Heart left ventricle (tissue), 16 donors: ENCODE results near the gene RLF. TPM values are rescaled to one million over a fixed set of nuclear protein-coding genes. Genes with fewer than 3 reads are reported as not detected.

Experiments used
- ATAC-seq, 4 donors: fragments of 200-7000 bp; cut with Tn5 transposase; one replicate each; pipeline ENCODE4 v1.9.1; 2020 to 2022; ENCODE audit warnings: moderate library complexity in 4 of 4, mild to moderate bottlenecking in 3 of 4, moderate number of reproducible peaks in 1 of 4
- DNase-seq, 5 donors: peaks; one replicate each; pipeline ENCODE4 v3.0.0-alpha.2; 2020
- H3K27ac ChIP-seq, 12 donors: fragments of 200-600 bp; sonication (generic) in 4 of 12; one replicate each; pipeline versions ENCODE4 v1.5.0 to v1.8.0; 2016 to 2022; ENCODE audit warnings: mild to moderate bottlenecking in 2 of 12
- H3K27me3 ChIP-seq, 9 donors: fragments of 200-600 bp; sonication (generic) in 2 of 9; one replicate each; pipeline versions ENCODE4 v1.5.1 to v1.8.0; 2016 to 2022; ENCODE audit warnings: mild to moderate bottlenecking in 3 of 9
- H3K36me3 ChIP-seq, 9 donors: fragments of 200-600 bp; sonication (generic) in 2 of 9; one replicate each; pipeline versions ENCODE4 v1.5.0 to v1.8.0; 2018 to 2022; ENCODE audit warnings: mild to moderate bottlenecking in 2 of 9
- H3K4me1 ChIP-seq, 12 donors: fragments of 200-600 bp; sonication (generic) in 4 of 12; one replicate each; pipeline versions ENCODE4 v1.5.0 to v1.8.0; 2016 to 2022; ENCODE audit warnings: mild to moderate bottlenecking in 3 of 12
- H3K4me3 ChIP-seq, 12 donors: fragments of 200-600 bp; sonication (generic) in 4 of 12; one replicate each; pipeline versions ENCODE4 v1.5.0 to v1.8.0; 2017 to 2022; ENCODE audit warnings: mild to moderate bottlenecking in 9 of 12, moderate library complexity in 4 of 12
- H3K9me3 ChIP-seq, 12 donors: fragments of 200-600 bp; sonication (generic) in 4 of 12; one replicate each; pipeline versions ENCODE4 v1.5.0 to v1.8.0; 2016 to 2022; ENCODE audit warnings: mild to moderate bottlenecking in 1 of 12
- POLR2A ChIP-seq, 2 donors: fragments of 450-650 bp; IDR thresholded peaks; one replicate each; pipeline ENCODE4 v1.6.1; 2017; ENCODE audit warnings: antibody characterized with exemption in 2 of 2, mild to moderate bottlenecking in 2 of 2, moderate library complexity in 2 of 2
- WGBS, 4 donors: extraction: QIAGEN DNeasy Blood & Tissue Kit in 2 of 4; methylation state at CpG; one replicate each; pipeline versions ENCODE4 v1.1.5 to v1.1.7; 2013 to 2018; 5-methylcytosine and 5-hydroxymethylcytosine counted together
- intact Hi-C, 10 donors: fragments of 100-400 bp; cut with DNase I; formaldehyde crosslinking; loops; one replicate each; pipeline versions ENCODE4 v1.11.1 to v1.14.2; 2022
- polyA plus RNA-seq, 2 donors: library from polyadenylated mRNA; stranded (reverse); fragments of 200-250 nt; gene quantifications; one replicate each; pipeline ENCODE4 v1.2.3, GENCODE V29; 2013
- total RNA-seq, 9 donors: library from RNA; depleted of rRNA in 2 of 9; stranded (reverse); fragments of >200 nt in 2 of 9; fragmentation: NEBNext Ultra II Directional in 3 of 9; extraction: Animal tissue kit (Norgen Biotek cat#: 25700) in 3 of 9; gene quantifications; one replicate each; pipeline versions ENCODE4 v1.1.0 to v1.2.4, GENCODE V29; 2016 to 2023
- TF ChIP-seq, protein P1 (sequence below), 12 donors: fragments of 200-600 bp; sonication (generic) in 4 of 12; IDR thresholded peaks; one replicate each; pipeline versions ENCODE4 v1.5.0 to v1.8.0; 2018 to 2022; ENCODE audit warnings: antibody characterized with exemption in 12 of 12, mild to moderate bottlenecking in 5 of 12
- donor health status: ischemic (EF 13 %, LVEDD 7.1; RV severe dilation, severe dysfunction).
- donor health status: healthy with polysubstance abuse.
- donor health status: DM: no; HTN: yes; CAD: no.
- donor health status: DM: no; HTN: no; CAD: no.
- donor health status: ischemic (EF 25% LVEDD 6.9; RV normal size, moderate dysfunction).
- donor health status: ischemic (EF 25% LVEDD 5.7; RV mildly dilated, moderate dysfunction).
- donor health status: healthy.
- donor health status: DM: yes; HTN: yes; CAD: no.
- donor health status: ischemic (EF 35%, LVEDD 5.7; RV mildly dilated, moderate dysfunction).
- donor health status: nonischemic (EF 11% LVEDD 7.7; RV severe dilation, severe dysfunction).
- donor health status: DM: yes; HTN: yes; CAD: no.
- donor health status: PGD.
- donor health status: ischemic (EF 29% LVEDD 5.4; RV normal size, mild dysfunction).
- donor health status: nonischemic (EF 23%, LVEDD 6.1; RV moderate dilation, normal function).

The RLF gene
- total and polyA plus RNA-seq, 11 donors = 2.7 to 14.5 (median 11.2) TPM

DNA sequence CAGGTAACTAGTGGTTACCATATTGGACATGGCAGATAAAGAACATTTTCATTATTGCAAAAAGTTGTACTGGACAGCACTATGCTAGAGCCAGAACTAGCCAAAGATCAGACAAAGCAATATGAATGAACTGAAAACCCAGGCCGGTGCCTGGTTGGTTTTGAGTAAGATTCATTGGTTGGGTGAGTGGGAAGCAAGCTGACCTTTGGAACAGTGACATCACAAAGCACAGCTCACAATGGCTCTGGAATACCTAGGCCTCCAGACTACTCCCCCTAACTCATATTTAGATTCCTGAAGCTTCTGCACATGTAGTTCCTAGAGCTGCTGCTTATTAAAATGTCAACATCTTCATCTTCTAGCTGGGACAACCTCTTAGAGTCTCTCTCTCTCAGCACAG lies 86.5 kb downstream of the RLF start, which contains the start of gene TMCO2:
Gene TMCO2, plus strand, starts transcription at position 283 of the 400 bp plus-strand sequence. Its CDS starts 57 bp downstream, at position 340.
- no peak for DNase-seq
- no peak for ATAC-seq
- Histone ChIP-seq H3K4me1 (peaks cover 0 to 12% (median 2%) of the 10 kb centered on the region in 12 donors), H3K27ac (no peak within 1 kb of the TSS), H3K36me3 (no peaks in the 10 kb centered on the region), H3K27me3 (no peaks in the 10 kb centered on the region), H3K4me3 (no peak within 1 kb of the TSS), H3K9me3 (no peaks in the 10 kb centered on the region)
- TF ChIP-seq, protein P1, sequence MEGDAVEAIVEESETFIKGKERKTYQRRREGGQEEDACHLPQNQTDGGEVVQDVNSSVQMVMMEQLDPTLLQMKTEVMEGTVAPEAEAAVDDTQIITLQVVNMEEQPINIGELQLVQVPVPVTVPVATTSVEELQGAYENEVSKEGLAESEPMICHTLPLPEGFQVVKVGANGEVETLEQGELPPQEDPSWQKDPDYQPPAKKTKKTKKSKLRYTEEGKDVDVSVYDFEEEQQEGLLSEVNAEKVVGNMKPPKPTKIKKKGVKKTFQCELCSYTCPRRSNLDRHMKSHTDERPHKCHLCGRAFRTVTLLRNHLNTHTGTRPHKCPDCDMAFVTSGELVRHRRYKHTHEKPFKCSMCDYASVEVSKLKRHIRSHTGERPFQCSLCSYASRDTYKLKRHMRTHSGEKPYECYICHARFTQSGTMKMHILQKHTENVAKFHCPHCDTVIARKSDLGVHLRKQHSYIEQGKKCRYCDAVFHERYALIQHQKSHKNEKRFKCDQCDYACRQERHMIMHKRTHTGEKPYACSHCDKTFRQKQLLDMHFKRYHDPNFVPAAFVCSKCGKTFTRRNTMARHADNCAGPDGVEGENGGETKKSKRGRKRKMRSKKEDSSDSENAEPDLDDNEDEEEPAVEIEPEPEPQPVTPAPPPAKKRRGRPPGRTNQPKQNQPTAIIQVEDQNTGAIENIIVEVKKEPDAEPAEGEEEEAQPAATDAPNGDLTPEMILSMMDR (IDR thresholded peaks at IDR 0.05) = no peak
- no peak for TF ChIP-seq POLR2A (IDR thresholded peaks at IDR 0.05)
- intact Hi-C loops = no loop called here
- WGBS, 4 donors = 75 to 84% (median 76%) methylated on average over 1 of the region's 1 CpG

DNA sequence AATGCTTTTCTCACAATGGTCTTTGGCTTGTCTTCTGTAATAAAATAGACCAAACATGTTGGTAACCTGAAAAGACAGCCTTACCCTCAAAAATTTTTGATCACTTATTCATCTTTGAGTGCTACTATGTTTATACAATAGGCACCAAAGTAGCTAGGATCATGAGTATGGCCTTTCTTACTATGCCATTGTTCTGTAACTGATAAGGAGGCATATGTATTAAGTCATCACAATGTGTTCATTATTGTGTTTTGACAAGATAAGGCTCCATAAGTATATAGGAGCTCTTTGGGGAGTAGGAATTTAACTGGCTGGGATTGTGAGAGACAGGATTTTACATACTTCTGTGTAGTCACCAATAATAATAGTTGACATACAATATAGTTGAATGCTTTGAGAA lies 87.2 kb downstream of the RLF start:
- DNase-seq (no peak), ATAC-seq (no peak)
- intact Hi-C loops = no loop called here
- TF ChIP-seq, protein P1 (IDR thresholded peaks at IDR 0.05) = no peak
- no peak for TF ChIP-seq POLR2A (IDR thresholded peaks at IDR 0.05)
- no peaks in the 10 kb centered on the region for H3K36me3 ChIP-seq
- H3K9me3 ChIP-seq = no peaks in the 10 kb centered on the region
- H3K4me1 ChIP-seq = peaks cover 0 to 12% (median 2%) of the 10 kb centered on the region in 12 donors
- H3K27ac ChIP-seq = no peak overlapping the region
- H3K4me3 ChIP-seq = no peak overlapping the region
- H3K27me3 ChIP-seq = no peaks in the 10 kb centered on the region

DNA sequence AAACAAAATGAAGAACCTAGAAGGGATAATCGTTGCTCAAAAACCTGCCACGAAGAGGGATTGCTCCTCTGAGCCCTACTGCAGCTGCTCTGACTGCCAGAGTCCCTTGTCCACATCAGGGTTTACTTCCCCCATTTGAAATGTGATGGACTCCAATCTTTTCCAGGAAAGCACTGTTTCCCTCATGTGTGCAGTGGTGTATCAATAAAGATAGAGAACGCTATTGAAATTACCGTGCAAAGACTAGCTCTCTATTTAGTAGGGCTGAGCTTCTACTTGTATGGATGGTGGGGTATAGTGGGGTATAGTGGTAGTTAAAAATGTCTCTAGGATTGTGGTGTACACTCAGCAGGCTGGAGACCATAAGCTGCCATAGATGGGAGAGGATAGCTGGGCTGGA lies 90.3 kb downstream of the RLF start:
- Histone ChIP-seq H3K27ac (no peak overlapping the region), H3K27me3 (no peaks in the 10 kb centered on the region), H3K4me3 (no peak overlapping the region), H3K4me1 (peaks cover 0 to 15% (median 9%) of the 10 kb centered on the region in 12 donors), H3K36me3 (no peaks in the 10 kb centered on the region), H3K9me3 (no peaks in the 10 kb centered on the region)
- TF ChIP-seq POLR2A (IDR thresholded peaks at IDR 0.05) = no peak
- TF ChIP-seq, protein P1 (IDR thresholded peaks at IDR 0.05) = no peak
- intact Hi-C loops = loop anchor here in 2 of 10 donors (10.0 kb wide), 1 partner anchor 87 kb away; the partner anchor contains the start of gene RLF (in 2 of the 2)
- WGBS, 4 donors = 73 to 87% (median 75%) methylated on average over 4 of the region's 4 CpGs
- ATAC-seq (no peak), DNase-seq (no peak)

DNA sequence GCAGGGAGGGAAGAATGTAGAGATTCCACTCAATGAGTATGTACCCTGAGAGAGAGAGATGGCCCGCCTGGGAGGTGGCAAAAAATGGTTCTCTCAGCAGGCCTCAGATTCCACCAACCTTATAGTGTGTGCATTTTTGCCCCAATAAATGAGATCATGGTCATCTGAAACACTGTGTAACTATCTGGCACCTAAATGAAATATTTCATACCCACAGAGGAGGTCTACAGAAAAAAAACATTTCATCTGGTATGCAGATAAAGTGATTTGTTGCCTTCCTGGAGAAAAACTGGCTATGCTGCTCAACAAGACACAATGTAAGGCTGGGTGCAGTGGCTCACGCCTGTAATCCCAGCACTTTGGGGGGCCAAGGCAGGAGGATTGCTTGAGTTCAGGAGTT lies 91.4 kb downstream of the RLF start:
- Histone ChIP-seq H3K9me3 (no peaks in the 10 kb centered on the region), H3K4me1 (peaks cover 3 to 19% (median 14%) of the 10 kb centered on the region in 12 donors), H3K4me3 (no peak overlapping the region), H3K27me3 (no peaks in the 10 kb centered on the region), H3K36me3 (no peaks in the 10 kb centered on the region), H3K27ac (no peak overlapping the region)
- 70 to 96% (median 93%) methylated on average over 2 of the region's 2 CpGs for WGBS, 4 donors
- ATAC-seq (no peak), DNase-seq (no peak)
- intact Hi-C loops = loop anchor here in 2 of 10 donors (10.0 kb wide), 1 partner anchor 88 kb away; the partner anchor contains the start of gene RLF (in 2 of the 2)
- TF ChIP-seq POLR2A (IDR thresholded peaks at IDR 0.05) = no peak
- TF ChIP-seq, protein P1 (IDR thresholded peaks at IDR 0.05) = no peak
